Erythroblast (primary cell): Measurements from ENCODE around the gene DOCK1.

Source experiments
- GATA1 ChIP-seq: IDR thresholded peaks from 2 replicates; pipeline ENCODE4 v1.6.1; 2011; ENCODE audit warnings: low read depth, mild to moderate bottlenecking, control low read depth, low read length, moderate library complexity
- POLR2A ChIP-seq: IDR thresholded peaks from 2 replicates; pipeline ENCODE4 v1.6.1; 2011; ENCODE audit warnings: mild to moderate bottlenecking, low read length

DNA sequence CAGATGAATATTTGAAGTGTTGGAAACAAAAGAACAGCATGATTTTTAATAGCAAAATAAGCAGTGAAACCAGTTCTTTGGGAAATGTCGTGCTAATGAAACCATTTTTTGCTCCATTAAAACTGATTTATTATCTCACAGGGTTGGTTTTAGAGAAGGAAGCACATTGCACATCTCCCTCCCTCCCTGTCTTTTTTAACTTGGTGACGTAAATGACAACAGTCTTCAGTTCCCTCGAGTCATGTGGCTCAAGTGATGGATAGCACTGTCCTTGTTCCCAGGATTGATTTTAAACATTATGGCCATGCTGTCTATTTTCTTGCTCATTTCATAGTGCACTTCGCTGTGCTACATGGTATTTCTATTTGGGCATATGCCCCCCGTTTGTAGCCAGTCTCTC, 105.9 kb downstream of the DOCK1 start:
- TF ChIP-seq POLR2A (no peak), GATA1 (no peak)
